CD4-positive, alpha-beta T cell treated with Interleukin-15 for 4 hours (primary cell): ENCODE results near the gene LITAF.

Source experiments
- DNase-seq: peaks from one replicate; pipeline ENCODE4 v3.0.0-alpha.2; 2020; ENCODE audit warnings: low spot score

The LITAF gene

DNA sequence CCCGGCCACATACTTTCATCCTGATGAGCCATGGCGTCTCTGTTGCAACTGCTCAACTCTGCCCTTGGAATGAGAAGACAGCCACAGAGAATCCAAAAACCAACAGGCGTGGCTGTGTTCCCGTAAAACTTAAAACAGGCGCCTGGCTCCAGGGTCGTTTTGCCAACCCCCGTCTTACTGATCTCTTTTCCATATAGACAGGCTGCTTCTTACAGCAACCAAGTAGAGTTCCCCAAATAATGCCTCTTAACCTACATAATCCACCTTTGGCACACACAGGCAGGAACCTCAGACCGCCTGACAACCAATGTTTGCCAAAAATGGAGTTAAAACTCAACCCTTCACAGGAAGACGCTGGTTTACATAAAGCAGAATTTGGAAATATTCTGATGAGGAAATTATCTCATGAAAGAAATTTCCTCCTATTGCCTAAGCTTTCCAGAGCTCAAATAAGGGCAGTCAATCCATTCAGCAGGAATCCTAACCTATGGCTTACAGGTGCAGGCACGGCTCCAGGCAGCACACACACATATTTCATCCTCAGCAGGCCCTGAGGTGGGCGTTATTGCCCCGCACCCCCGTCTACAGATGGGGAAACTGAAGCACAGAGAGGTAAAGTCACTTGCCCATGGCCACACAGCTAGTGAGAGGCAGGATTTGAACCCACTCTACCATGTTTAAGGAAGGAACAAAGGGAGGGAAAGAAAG is 35.8 kb downstream of the LITAF start:
- DNase-seq, result no peak

GRCh38 chr16:11547118-11547916 is 39.4 kb downstream of the LITAF start:
- no peak for DNase-seq

- no peak for DNase-seq
Observed at GRCh38 chr16:11546608-11547061, 40.1 kb downstream of the LITAF start.

DNA sequence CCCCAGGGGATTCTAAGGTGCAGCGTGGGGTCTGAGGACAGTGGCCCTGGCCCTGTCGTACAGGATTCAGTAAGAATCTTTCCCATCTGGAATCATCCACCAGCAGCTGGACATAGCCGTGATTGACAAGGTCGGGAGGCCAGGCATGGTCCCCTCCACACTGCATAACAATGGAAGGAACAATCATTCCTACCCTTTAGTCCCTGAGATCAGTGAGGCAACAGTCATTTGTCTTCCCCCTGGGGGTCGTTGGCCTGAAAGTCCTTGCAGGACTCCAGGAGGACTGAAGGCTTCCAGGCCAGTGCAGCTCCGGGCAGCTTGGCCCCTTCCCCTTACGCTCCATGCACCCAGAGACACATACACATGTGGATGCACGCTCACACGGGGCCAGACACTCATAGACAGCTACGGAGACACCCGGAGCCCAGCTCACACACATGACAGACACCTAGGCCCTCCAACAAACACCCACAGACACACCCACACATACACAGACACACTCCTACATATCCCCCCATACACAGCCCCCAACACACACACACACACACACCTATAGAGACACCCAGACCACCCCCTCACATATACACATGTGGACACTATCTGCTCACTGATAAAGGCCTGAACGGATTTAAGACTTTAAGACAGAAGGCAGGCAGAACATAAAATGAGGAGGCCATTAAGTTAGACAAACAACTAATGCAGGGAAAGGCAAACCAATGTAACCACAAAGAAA is 42.9 kb downstream of the LITAF start:
- no peak for DNase-seq

DNA sequence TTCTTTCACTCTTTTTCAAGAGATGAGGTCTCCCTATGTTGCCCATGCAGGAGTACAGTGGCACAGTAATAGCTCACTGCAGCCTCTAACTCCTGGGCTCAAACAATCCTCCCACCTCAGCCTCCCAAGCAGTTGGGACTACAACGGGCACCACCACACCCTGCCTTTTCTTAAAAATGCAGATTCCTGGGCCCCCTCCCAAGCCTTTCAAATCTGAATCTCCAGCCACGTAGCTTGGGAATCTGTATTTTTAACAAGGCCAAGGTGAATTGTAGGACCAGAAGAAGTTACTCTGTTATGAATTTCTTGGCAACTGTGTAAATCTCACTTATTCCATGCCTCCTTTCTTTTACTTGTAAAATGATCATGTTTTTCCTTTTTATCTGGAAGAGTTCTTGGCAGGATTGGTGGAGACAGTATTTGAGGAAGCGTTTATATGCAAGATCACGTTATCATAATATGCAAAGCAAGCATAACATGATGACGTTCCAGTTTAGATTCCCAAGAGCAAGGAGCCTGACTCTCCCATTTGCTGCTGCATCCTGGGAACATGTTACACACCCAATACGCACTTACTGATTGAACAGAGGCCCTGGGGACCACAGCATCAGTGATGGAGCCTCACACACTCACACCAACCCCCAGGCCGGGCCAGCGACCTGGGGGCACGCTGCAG is 44.5 kb downstream of the LITAF start:
- no peak for DNase-seq

- DNase-seq, result no peak
Observed at GRCh38 chr16:11539641-11540050, 47.1 kb downstream of the LITAF start.

DNA sequence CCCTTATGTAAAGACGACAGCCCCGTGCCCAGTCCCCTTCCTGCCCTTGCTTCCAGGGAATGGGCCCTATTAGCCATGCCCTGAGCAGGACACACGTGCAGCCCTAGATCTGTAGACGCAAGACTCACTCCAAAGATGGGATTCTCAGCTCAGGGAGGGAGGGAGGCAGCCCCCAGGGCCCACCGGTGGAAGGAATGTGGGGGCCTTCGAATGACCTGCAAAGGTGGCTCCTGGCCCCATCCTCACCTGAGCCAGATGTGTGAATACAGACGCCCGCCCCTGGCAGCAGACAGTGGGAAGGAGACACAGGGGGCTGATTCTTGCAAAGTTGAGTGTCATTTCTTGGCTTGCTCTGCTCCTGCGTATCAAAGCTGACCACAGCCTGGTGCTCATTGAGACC is 47.8 kb downstream of the LITAF start:
- no peak for DNase-seq

DNA sequence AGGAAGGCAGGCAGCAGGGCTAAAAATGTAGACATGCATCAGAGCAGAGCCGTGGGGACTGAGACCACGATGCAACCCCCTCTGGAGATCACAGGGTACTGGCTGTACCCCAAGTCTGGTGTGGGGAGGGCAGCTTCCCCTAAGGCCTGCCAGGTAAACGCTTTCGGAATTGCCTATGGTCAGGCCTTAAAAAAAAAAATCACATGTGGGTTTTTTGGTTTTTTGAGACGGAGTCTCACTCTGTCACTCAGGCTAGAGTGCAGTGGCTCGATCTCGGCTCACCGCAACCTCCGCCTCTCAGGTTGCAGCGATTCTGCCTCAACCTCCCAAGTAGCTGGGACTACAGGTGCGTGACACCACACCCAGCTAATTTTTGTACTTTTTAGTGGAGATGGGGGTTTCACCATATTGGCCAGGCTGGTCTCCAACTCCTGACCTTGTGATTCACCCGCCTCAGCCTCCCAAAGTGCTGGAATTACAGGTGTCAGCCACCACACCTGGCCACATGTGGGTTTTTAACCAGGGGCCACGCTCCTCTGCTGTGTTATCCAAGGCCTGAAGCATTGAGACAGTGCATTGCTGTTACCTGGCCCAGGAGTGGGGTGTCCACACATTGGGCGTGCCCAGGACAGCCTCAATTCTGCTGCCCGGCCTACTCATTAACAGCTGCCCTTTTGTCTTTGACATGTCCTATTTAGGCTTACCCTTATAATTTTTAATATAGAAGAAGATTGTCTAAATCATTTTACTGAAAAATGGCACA is 50.4 kb downstream of the LITAF start:
- no peak for DNase-seq

GRCh38 chr16:11535494-11535893 is 51.2 kb downstream of the LITAF start:
- no peak for DNase-seq

DNA sequence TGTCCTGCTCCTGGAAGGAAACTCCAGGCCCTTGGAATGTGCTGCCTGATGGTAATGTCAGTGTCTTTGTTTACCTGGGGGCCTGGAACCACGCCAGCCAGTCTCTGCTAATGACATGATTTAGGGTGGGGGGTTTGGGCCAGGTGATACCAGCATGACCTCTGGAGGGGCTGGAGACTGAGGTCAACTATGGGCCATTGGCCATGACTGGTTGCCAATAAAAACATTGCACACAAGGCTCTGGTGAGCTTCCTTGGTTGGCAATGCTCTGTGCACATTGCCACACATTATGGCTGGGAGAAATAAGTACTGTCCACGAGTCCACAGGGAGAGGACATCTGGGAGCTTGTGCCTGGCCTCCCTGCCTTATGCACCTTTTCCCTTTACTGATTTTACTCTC is 52.5 kb downstream of the LITAF start:
- no peak for DNase-seq

GRCh38 chr16:11533588-11533987 is 53.1 kb downstream of the LITAF start:
- no peak for DNase-seq

DNA sequence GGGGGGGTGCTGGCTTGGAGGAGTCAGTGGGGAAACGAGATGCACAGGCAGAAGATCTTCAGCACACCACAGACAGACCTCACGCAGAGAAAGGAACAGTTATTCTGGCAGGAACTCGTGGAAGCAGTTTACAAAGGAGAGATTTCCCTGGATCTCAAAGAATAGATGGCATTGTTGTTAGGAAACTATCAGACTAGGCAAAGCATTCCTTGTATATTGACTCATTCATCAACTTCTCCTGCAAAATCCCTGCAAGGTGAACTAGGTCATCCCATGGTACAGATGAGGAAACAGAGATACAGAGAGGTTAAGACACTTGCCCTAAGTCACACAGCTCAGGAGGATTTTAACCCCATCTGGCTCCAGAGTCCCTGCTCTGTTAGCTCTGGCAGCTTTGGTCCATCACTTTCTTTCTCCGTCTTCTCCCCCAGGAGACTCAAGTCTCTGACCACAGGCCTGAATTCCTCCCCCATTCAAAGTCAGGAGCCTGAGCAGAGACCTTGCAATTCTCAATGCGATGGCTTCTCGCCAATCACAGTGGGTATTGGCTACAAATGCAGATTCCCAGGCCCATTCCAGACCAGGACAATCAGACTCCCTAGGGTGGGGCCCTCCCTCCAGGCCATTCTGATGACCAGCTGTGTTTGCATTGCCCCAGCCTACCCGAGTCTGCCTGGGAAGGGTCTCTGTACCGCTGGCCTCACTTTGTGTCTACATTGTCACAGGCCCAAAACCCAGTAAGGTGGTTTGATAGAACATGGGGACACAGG is 56.4 kb downstream of the LITAF start:
- DNase-seq, result no peak

GRCh38 chr16:11529285-11529684 is 57.4 kb downstream of the LITAF start:
- no peak for DNase-seq

DNA sequence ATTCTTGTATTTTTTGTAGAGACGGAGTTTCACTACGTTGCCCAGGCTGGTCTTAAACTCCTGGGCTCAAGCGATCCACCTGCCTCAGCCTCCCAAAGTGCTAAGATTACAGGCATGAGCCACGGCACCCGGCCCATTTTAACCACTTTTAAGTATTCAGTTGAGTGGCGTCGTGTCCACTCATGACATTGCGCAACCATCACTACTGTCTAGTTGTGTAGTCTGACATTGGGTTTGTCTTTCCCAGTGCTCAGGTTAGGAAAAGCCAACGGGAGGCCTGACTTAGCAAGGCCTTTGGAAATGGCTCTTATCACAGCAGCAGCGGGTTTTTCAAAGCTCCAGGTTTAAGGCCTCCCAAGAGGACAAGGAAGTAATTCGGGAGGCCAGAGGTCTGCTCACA is 58.7 kb downstream of the LITAF start:
- DNase-seq, result no peak

DNA sequence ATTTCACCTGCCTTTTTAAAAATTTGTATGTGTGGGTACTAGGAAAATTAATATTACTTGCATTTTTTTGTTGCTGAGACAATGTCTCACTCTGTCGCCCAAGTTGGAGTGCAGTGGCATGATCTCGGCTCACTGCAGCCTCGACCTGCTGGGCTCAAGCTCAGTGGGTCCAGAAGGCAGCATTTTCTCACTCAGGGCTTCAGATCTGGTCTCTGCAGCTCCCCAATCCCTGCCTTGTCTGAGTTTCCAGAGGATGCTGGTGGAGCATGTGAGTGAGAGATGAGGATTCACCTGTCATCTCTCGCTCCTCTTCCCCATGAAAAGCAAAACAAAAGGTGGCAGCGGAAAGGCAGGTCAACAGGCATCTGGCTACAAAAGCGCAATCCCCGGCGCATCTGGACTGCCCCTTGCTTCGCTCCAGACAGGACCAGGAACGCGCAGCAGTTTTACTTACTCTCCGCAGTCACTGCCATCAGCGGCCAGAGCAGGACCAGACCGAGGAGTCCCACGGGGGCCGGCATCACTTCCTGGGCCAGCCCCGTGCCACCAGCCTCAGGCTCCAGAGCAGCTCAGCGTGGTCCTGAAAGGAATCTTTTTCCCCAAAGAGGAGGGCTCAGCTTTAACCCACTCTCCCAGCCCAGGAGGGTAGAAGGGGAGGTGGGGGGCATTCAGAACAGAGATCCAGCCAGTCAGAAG is 59.9 kb downstream of the LITAF start:
- DNase-seq, result no peak

GRCh38 chr16:11524098-11524760 is 62.5 kb downstream of the LITAF start:
- DNase-seq, result no peak

GRCh38 chr16:11521055-11521454 is 65.7 kb downstream of the LITAF start:
- DNase-seq, result no peak

DNA sequence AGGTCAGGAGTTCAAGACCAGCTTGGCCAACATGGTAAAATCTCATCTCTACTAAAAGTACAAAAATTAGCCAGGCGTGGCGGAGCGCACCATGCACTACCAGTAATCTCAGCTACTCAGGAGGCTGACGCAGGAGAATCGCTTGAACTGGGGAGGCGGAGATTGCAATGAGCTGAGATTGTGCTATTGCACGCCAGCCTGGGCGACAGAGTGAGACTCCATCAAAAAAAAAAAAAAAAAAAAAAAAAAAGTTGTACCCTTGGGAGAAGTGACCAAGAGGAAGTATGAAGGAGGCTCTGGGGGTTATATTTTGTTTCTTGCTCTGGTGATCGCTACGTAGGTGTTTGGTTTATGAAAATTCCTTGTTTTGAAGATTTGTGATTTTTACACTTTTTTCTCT is 66.3 kb downstream of the LITAF start:
- DNase-seq, result no peak

GRCh38 chr16:11517961-11518360 is 68.8 kb downstream of the LITAF start:
- no peak for DNase-seq
